PFSK-1 (cell line): ENCODE measurements around the gene ATL2.

Experiments used
- POLR2AphosphoS5 ChIP-seq: IDR thresholded peaks from 2 replicates; pipeline ENCODE4 v1.6.1; 2012; ENCODE audit warnings: low read depth, mild to moderate bottlenecking, control low read depth, low read length, moderate library complexity
- TAF1 ChIP-seq: IDR thresholded peaks from 2 replicates; pipeline ENCODE4 v1.6.1; 2012; ENCODE audit warnings: low read length, control low read depth, borderline replicate concordance; ENCODE audit not compliant: insufficient read depth

- TF ChIP-seq TAF1, result no peak
- no peak for TF ChIP-seq POLR2AphosphoS5
Measured at GRCh38 chr2:38268001-38268400, 109.1 kb downstream of the ATL2 start.
